Measurements from ENCODE around the gene ZNF236.

Gene ZNF236

GRCh38 chr18:76821875-76822505 lies 367 bp upstream of the ZNF236 start:
- peak; percentile 53 for DNase-seq

DNA sequence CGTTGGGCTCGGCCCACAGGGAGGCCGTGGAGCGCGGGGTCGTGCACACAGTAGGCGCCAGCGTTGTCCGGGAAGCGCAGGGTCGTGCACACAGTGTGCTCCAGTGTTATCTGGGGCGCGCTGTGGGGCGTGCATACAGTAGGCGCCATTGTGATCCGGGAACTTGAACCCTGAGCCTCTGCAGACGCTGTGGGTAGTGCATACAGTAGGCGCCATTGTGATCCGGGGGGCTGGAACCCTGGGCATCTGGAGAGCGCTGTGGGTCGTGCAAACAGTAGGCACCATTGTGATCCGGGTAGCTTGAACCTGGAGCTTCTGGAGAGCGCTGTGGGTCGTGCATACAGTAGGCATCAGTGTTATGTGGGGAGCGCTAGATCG lies 793 bp downstream of the ZNF236 start:
- no peak for DNase-seq

DNA sequence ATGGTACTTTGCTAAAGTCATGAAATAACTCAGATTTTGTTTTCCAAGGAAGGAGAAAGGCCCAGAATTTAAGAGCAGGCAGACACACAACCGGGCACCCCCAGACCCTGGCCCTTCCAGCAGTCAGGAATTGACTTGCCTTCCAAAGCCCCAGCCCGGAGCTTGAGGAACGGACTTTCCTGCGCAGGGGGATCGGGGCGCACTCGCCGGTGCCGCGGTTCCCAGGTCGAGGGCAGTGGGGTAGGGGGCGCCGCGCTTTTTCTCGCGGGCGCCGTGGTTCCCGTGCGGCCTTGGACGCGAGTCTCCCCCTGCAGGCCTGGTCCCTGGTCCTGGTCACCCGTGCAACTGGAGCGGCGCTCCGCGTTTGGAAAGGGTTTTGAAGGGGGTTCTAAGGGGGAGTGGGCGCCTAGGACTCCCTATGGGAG lies 1.2 kb downstream of the ZNF236 start:
- no peak for DNase-seq

- no peak for DNase-seq
Observed at GRCh38 chr18:76824145-76824676, 1.9 kb downstream of the ZNF236 start.

DNA sequence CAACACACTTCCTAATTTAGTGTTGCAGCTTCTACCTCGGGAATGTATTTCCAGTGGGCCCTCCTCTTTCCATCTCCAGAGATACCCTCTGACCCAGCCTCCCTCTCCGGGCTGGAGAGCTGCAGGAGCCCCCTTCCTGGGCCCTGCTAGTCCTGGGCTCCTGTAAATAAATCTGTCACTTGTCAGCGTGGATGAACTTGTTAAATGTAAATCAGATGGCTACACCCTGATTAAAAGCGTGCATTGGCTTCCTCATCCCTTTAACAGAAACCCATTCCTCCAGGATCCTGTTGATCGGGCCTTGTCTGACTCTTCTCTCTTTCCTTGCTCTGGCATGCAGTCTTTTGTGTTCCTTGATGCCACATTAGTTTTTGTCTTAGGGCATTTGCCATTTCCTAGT lies 2.4 kb downstream of the ZNF236 start:
- DNase-seq, result no peak

DNA sequence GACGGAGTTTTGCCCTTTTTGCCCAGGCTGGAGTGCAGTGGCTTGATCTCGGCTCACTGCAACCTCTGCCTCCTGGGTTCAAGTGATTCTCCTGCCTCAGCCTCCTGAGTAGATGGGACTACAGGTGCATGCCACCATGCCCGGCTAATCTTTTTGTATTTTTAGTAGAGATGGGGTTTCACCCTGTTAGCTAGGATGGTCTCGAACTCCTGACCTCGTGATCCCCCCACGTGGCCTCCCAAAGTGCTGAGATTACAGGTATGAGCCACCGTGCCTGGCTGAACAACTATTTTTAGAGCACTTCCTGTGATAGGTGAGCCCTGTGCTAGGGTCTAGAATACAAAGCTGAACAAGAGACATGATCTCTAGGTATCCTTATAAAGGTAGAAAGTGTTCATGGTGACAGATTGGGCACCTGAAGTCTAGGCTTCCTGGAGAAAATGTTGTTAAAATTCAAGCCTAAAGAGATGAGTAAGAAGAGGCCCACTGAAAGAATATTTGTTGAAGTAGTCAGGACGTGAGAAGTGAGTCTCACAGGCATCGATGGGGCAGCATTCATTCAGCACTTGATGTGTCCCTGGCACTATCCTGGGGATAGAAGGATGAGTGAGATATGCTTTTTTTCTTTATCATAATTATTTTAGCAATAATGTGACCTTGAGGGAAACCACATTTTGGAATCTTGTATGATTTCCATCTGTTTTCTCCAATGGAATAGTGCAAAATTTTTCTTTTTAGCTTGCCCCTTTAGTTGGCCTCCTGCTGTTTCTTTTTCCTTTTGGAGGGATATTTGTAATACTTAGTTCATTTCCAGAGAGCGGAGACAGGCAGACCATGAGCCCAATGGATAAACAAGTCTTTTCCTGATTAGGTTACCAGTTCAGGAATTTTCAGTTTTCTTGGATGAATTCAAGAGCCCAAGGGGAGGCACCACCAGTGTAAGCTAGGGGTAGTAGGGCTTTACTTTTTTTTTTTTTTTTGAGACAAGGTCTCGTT lies 5.1 kb downstream of the ZNF236 start:
- DNase-seq, result no peak

- no peak for DNase-seq
Observed at GRCh38 chr18:76834379-76834778, 12.0 kb downstream of the ZNF236 start.

- no peak for DNase-seq
Observed at GRCh38 chr18:76835380-76835779, 13.0 kb downstream of the ZNF236 start.

DNA sequence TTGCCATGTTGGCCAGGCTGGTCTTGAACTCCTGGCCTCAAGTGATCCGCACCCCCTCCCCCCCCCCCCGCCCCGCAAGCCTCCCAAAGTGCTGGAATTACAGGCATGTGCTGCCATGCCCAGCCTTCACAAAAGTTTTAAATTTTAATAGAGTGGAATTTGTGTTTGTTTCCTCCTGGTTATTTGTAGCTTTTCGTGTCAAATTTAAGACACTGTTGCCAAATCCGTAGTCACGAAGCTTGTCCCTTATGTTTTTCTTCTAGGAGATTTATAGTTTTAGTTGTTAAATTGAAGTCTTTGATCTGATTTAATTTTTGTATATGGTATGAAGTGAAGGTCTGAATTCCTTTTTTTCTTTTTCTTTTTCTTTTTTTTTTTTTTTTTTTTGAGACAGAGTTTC lies 14.7 kb downstream of the ZNF236 start:
- no peak for DNase-seq

GRCh38 chr18:76838182-76838581 lies 15.8 kb downstream of the ZNF236 start:
- DNase-seq, result no peak

GRCh38 chr18:76839086-76839794 lies 16.9 kb downstream of the ZNF236 start:
- DNase-seq, result no peak

GRCh38 chr18:76842837-76843530 lies 20.6 kb downstream of the ZNF236 start:
- DNase-seq, result no peak

DNA sequence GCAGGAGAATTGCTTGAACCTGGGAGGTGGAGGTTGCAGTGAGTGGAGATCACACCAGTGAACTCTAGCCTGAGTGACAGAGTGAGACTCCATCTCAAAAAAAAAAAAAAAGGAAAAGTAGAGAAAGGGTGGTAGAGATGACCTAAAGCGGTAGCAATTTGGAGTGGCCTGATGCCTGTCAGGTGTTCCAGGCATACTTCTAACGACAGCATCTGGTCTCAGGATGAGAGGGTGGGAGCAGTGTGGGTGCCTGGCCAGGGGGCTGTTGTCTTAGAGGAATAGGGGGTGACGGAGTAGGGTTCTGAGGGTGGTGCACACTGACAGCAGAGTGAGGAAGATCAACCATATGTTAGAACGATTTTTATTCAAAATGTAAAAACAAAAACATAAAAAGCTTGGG lies 21.8 kb downstream of the ZNF236 start:
- no peak for DNase-seq

- no peak for DNase-seq
Observed at GRCh38 chr18:76844742-76845477, 22.6 kb downstream of the ZNF236 start.

- DNase-seq, result no peak
Observed at GRCh38 chr18:76846217-76846616, 23.9 kb downstream of the ZNF236 start.

- DNase-seq, result no peak
Observed at GRCh38 chr18:76847916-76848315, 25.6 kb downstream of the ZNF236 start.

DNA sequence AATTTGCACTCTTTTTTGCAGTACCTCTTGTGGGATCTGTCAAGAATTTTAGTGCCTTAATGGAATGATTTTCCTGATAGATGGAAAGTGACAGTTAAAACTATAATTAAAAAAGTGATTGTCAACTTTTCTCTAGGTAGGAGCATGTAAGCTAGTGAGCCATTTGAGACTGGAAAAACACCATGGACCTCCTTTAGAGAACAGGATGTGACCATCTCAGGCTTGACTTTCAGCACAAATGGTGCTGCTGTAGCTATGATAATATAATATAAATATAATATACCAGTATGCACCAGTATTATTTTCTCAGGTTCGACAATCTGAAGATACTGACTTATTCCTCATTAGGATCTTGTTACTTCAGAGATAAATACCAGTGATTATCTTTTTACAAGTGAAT lies 27.8 kb downstream of the ZNF236 start:
- no peak for DNase-seq

- DNase-seq, result no peak
Observed at GRCh38 chr18:76855594-76855993, 33.2 kb downstream of the ZNF236 start.

- no peak for DNase-seq
Observed at GRCh38 chr18:76857476-76857875, 35.1 kb downstream of the ZNF236 start.

DNA sequence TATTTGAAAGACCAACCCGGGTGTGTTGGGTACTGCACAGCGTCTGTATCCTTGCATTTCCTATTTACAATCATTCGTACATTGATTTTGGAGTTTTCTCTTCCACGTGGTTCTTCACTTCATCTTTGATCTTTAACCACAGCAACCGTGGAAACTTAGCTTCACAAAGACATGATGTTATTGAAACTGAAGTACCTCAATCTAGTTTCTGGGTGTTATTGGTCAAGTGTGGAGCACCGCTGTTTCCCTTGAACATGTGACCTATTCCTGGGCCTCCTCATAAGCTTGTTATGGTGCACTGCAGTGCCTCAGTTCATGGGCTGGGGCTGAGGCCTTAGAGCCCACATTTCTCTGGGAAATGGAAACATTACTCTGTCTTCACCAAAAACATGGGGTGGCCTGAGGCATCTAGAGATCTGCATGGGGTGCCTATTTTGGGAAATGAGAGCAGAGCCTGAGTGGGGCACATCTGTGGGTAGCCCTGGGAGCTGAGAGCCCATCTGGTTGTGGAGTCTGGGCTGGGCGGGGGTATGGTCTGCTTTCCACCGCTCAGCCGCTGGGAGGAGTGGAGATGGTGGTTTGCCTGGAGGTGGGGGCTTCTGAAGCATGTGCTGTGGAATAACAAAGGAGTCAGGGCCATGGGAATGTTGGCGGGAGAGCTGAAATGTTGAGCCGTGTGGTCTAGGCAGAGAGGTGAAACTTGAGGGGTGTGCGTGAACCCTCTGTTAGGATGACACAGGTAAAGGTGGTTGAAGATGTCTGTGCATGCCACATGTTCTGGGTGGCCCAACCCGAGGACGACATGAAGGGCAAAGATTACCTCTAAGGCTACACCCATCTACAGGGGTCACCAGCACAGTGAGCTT lies 37.4 kb downstream of the ZNF236 start:
- DNase-seq, result no peak

- no peak for DNase-seq
Observed at GRCh38 chr18:76860411-76860810, 38.1 kb downstream of the ZNF236 start.
